GM18505 (cell line): ENCODE results near the gene MSH3.
"Not testable (repeated sequence)": the region's sequence is repeated elsewhere in the genome, so short reads cannot be mapped to it uniquely, and the experiment has no call there.

Source experiments
- ATAC-seq: cut with Tn5 transposase; IDR thresholded peaks from one replicate; pipeline ENCODE4 v1.9.1; 2021; ENCODE audit not compliant: unreplicated experiment
- POLR2A ChIP-seq: IDR thresholded peaks from 4 replicates; pipeline ENCODE4 v1.6.1; 2011; ENCODE audit warnings: borderline replicate concordance; ENCODE audit not compliant: insufficient read depth, insufficient read length; ENCODE audit errors: extremely low read depth

MSH3 gene

DNA sequence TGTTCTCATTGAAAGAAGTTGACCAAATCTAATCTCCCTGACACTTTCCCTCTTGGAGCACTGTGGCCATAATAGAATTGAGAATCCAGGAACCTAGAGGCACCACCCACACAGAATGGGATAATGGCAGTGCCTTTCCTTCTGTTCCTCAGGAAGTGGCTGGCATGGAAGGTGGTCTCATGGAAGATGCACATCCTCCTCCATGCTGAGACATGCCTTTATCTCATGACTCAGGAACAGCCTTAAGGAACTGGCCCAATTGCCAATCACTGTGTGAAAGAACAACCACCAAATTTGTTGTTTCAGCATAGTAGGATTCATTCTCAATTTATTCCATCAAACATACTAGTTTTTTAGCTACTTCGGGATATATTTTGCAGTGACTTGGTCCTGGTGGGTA, 168.2 kb downstream of the MSH3 start:
- TF ChIP-seq POLR2A, result no peak
- no peak for ATAC-seq

DNA sequence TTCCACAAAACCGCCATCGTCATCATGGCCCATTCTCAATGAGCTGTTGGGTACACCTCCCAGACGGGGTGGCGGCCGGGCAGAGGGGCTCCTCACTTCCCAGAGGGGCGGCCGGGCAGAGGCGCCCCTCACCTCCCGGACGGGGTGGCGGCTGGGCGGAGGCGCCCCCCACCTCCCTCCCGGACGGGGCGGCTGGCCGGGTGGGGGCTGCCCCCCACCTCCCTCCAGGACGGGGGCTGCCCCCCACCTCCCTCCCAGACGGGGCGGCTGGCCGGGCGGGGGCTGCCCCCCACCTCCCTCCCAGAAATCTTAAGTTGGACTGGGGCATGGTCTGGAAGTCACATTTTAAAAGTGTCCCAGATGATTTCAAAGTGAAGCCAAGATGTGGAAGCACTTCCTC, 169.7 kb downstream of the MSH3 start:
- ATAC-seq, result not testable (repeated sequence)

DNA sequence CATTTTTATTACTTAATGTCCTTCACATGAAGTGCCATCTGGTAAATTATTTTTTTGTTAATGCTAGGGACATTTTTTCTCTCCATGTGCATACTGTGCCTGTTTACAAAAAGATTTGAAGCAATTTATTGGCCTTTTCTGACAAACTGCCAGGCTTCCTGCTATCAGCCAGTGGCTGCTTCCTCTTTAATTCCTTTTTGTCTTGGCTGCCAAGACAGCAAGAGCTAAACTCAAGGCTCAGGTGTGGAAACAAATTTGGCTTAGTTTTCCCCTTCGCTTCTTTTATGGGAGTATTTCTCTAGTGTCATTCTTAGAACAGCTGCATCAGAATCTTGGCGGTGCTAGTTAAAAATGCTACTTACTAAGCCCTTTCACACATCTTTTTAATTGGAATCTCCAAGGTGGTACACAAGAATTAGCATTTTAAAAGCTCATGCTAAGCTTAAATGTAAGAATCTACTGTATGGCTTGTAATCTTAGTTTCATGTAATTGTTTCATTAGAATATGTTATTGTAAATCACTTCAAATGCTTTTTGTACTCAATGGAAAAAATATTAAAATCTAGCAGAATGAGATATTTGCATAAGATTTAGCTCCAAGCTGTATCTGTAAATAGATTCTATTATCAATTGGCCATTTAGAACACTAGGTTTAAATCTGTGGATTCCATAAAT, 171.5 kb downstream of the MSH3 start:
- no peak for TF ChIP-seq POLR2A
- no peak for ATAC-seq

DNA sequence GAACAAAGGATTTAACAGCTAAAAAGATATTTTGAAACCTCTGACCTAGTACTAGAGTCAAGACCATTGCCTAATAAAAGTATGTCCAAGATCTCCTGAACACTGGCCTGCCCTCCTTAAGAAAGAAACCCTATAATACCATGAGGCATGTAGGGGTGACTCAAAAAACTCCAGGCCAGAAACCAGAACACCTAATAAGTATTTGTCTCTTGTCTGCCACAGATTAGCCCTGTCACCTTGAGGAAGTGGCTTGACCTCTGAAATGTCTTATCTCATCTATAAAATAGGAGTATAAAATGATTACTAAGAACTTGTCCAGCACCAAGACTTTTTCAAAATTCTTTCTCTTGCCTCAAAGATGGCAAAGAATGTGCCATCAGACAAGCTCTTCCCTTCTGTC, 180.3 kb downstream of the MSH3 start:
- no peak for TF ChIP-seq POLR2A
- no peak for ATAC-seq

- TF ChIP-seq POLR2A, result no peak
- no peak for ATAC-seq
Observed at GRCh38 chr5:80835128-80835527, 180.7 kb downstream of the MSH3 start.

GRCh38 chr5:80837679-80838078, 183.2 kb downstream of the MSH3 start:
- peak; percentile 90 for ATAC-seq
- no peak for TF ChIP-seq POLR2A

DNA sequence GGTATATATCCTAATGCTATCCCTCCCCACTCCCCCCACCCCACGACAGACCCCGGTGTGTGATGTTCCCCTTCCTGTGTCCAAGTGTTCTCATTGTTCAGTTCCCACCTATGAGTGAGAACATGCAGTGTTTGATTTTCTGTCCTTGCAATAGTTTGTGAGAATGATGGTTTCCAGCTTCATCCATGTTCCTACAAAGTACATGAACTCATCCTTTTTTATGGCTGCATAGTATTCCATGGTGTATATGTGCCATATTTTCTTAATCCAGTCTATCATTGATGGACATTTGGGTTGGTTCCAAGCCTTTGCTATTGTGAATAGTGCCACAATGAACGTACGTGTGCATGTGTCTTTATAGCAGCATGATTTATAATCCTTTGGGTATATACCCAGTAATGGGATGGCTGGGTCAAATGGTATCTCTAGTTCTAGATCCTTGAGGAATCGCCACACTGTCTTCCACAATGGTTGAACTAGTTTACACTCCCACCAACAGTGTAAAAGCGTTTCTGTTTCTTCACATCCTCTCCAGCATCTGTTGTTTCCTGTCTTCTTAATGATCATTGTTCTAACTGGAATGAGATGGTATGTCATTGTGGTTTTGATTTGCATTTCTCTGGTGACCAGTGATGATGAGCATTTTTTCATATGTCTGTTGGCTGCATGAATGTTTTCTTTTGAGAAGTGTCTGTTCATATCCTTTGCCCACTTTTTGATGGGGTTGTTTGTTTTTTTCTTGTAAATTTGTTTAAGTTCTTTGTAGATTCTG, 186.8 kb downstream of the MSH3 start:
- not testable (repeated sequence) for ATAC-seq

GRCh38 chr5:80846422-80846821, 192.0 kb downstream of the MSH3 start:
- ATAC-seq, result not testable (repeated sequence)

DNA sequence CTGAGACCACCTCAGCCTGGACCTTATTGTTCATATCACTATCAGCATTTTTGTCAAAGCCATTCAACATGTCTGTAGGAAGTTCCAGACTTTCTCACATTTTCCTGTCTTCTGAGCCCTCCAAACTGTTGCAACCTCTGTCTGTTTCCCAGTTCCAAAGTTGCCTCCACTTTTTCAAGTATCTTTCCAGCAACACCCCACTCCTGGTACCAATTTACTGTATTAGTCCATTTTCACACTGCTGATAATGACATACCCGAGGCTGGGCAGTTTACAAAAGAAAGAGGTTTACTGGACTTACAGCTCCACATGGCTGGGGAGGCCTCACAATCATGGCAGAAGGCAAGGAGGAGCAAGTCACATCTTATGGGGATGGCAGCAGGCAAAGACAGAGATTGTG, 195.7 kb downstream of the MSH3 start:
- ATAC-seq, result not testable (repeated sequence)

DNA sequence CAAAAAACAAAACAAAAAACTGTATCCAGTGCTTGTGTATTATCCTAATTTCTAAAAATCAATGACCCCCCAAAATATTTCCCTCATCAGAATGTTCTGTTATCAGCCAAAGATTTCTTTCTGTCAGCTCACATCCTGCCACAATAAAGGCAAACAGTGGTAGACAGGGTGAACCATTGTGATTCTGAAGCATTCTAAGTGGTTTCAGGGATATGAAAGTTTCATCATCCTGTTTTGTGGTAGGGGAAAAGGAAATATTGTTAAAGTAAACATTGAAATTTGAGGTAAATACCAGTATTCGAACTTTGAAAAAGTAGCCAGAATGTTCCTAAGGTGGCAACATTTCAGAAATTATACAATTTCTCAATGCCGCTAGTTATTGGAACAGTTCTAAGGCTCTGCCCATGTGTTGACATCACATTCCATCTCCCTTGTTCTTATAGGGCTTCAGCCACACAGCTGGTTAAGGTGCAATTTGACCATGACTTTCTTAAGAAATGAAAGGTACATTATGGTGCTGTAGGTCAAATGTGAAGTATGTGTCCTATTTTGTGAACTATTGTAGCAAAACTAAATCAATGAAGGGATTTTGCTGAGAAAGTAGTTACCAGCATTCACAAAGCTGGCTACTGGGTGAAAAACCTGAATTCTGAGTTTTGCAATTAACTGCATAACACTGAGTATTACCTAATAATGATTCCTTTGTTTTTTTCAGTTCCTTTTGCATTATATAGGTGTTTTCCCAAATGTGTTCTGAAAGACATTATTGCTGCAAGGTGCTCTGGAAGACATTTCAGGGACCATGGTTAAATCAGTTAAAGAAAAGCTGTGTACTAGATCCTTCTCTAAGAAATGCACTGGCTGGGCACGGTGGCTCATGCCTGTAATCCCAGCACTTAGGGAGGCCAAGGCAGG, 198.1 kb downstream of the MSH3 start:
- no peak for ATAC-seq
- TF ChIP-seq POLR2A, result no peak

DNA sequence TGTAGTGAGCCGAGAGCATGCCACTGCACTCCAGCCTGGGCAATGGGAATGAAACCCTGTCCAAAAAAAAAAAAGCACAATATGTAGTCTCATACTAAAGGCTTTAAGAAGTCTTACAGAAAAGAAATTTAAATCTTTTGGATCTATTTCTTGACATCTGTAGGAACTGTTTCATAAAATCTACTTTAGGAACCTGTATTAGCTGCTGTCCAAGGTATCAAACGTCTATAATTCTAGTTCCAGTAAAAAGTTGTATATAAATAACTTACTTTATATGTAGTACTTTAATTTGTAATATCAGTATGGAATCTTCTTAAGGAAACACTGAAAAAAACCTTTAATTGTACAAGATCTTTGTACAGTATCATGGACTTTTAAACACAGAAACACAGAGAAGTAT, 199.0 kb downstream of the MSH3 start:
- TF ChIP-seq POLR2A, result no peak
- no peak for ATAC-seq

DNA sequence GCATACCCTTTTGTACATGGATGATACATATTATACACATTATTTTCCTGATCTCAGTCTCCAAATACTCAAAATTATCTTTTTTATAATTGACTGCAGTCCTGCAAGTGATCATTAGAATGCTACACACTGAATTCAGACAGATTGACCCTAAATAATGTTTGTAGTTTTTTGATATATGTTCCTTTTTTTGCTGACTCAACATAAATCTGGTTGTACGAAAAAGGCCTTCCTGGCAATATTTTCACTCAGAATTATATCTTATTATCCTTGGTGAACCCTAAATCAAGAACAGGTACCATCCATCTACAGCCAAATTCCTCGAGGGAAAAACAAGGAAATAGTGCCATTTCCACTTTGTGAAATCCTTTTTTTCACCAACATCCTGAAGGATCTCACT, 200.1 kb downstream of the MSH3 start:
- no peak for ATAC-seq
- TF ChIP-seq POLR2A, result no peak

DNA sequence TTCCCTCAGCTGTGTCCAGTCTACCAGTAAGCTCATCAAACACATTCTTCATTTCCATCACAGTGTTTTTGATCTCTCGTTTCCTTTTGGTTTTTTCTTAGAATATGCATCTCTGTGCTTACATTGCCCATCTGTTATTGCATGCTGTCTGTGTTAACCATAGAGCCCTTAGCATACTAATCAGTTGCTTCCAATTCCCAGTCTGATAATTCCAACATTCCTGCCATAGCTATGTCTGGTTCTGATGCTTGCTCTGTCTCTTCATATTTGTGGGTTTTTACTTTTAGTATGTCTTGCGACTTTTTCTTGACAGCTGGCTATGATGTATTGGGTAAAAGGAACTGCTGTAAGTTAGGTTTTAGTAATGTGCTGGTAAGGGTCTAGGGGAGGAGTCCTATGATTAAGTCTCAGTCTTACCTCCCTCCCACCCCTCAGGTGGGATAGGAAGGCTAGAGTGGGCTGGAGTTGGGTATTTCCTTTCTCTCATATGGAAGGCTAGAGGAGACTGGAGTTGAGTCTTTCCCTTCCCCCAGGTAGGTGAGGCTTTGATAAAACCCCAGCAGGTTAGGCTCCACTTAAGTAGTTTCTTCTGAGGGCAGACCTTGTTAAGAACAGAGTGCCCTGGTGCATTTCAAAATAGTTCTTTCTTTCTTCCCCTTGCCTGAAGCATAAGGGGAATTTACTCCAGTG, 206.6 kb downstream of the MSH3 start:
- TF ChIP-seq POLR2A, result no peak
- no peak for ATAC-seq

DNA sequence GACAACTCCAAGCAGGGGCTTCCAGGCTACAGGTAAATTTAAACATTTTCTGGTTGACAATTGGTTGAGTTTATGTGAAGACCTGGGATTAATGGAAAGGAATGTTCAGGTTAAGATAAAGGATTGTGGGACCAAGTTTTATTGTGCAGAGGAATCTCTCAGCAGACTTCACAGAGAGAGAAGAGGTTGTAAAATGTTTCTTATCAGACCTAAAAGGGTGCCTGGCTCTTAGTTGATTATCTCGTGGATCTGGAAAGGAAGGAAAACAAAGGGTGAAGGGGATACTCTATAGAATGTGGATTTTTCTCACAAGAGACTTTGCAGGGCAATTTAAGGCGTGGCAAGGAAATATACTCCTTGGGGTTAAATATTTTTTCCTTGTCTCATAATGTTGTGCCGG, 209.3 kb downstream of the MSH3 start:
- no peak for TF ChIP-seq POLR2A
- no peak for ATAC-seq

- no peak for ATAC-seq
- no peak for TF ChIP-seq POLR2A
Observed at GRCh38 chr5:80864109-80864508, 209.7 kb downstream of the MSH3 start.
